Erythroblast (primary cell): ENCODE results near the gene TMEM259.

Experiments used
- DNase-seq, 2 experiments: peaks; one replicate each; lab custom pipeline; 2025; lab: John Stamatoyannopoulos, UW
- GATA1 ChIP-seq: IDR thresholded peaks from 2 replicates; pipeline ENCODE4 v1.6.1; 2011; ENCODE audit warnings: low read depth, mild to moderate bottlenecking, control low read depth, low read length, moderate library complexity
- POLR2A ChIP-seq: IDR thresholded peaks from 2 replicates; pipeline ENCODE4 v1.6.1; 2011; ENCODE audit warnings: mild to moderate bottlenecking, low read length

Gene TMEM259

GRCh38 chr19:1019980-1020867, 699 bp downstream of the TMEM259 start:
- TF ChIP-seq GATA1 (no peak), POLR2A (no peak)
- peak; percentile 59 to 61 for DNase-seq

- no peak for DNase-seq
- TF ChIP-seq GATA1: no peak
- TF ChIP-seq POLR2A: no peak
Measured at GRCh38 chr19:1019616-1019961, 1.3 kb downstream of the TMEM259 start.

DNA sequence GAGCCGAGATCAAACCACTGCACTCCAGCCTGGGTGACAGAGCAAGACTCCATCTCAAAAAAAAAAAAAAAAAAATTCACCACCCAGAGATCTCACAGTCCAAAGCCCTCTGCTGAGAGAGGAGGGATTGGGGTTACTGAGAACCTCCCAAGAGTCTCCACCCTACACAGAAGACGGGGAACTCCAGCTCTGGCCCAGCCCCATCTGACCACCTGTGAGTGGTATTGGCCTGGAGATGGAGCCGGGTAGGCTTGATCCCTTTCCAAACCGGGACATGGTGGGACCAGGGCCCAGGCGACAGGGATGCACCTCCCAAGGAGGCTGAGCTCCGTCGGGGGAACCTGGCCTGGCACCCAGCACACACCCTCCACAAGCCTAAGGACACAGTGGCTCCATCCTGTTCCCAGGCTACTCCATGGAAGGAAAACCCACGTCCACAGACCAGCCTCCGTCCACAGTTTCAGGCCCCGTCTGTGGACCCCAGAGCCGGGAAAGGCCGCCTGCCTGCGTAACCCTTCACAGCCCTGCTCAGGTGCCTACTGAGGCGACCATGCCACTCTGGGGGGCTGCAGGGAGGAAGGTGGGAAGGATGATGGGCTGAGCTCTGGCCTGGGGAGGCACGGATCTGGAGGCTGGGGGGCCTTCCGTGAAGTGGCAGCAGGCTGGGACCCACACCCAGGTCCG, 1.8 kb downstream of the TMEM259 start:
- TF ChIP-seq GATA1 (no peak), POLR2A (no peak)
- DNase-seq: no peak

GRCh38 chr19:1018393-1018792, 2.5 kb downstream of the TMEM259 start:
- TF ChIP-seq GATA1: no peak
- no peak for TF ChIP-seq POLR2A
- peak; percentile 65 to 79 for DNase-seq

DNA sequence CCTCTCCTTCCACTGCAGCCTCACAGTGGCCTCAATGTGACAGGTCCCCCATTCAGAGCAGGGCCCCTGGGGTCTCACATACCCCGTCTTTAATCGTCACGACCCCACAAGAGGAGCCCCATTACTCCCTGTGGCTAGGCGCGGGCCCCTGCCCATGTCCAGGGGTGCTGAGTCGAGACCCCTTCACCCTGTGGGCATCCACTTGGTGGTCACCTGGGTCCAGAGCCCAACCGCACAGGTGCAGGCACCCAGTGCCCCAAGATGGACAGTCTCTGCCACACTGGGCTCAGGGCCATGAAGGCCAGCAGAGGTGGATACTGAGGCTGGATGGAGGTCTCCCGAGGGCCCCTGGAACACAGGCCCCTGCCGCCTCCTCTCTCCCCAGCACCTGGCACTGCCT, 3.0 kb downstream of the TMEM259 start:
- TF ChIP-seq GATA1 (no peak), POLR2A (no peak)
- no peak for DNase-seq

- TF ChIP-seq POLR2A: no peak
- no peak for TF ChIP-seq GATA1
- no peak for DNase-seq
Measured at GRCh38 chr19:1017115-1017905, 3.6 kb downstream of the TMEM259 start.

DNA sequence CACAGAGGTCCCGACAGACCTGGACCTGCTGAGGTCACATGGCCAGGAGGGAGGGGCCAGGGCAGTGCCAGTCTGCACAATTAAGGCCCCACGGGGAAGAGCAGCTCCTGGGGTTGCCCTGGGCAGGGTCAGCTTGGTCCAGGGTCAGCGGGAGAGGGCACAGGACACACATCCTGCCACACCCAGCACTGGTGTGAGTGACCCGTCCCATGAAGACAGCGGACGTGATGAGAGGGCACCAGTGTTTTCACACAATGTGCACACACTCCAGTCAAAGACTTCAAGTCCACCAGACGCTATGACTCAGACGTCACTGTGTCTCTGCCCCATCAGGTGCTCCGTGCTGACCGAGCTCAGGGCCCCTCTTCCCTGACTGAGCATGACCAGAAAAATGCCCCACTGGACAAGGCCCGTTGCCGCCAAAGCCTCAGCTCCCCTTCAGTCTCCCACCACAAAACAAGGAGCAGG, 4.2 kb downstream of the TMEM259 start:
- TF ChIP-seq GATA1 (no peak), POLR2A (no peak)
- DNase-seq: no peak

DNA sequence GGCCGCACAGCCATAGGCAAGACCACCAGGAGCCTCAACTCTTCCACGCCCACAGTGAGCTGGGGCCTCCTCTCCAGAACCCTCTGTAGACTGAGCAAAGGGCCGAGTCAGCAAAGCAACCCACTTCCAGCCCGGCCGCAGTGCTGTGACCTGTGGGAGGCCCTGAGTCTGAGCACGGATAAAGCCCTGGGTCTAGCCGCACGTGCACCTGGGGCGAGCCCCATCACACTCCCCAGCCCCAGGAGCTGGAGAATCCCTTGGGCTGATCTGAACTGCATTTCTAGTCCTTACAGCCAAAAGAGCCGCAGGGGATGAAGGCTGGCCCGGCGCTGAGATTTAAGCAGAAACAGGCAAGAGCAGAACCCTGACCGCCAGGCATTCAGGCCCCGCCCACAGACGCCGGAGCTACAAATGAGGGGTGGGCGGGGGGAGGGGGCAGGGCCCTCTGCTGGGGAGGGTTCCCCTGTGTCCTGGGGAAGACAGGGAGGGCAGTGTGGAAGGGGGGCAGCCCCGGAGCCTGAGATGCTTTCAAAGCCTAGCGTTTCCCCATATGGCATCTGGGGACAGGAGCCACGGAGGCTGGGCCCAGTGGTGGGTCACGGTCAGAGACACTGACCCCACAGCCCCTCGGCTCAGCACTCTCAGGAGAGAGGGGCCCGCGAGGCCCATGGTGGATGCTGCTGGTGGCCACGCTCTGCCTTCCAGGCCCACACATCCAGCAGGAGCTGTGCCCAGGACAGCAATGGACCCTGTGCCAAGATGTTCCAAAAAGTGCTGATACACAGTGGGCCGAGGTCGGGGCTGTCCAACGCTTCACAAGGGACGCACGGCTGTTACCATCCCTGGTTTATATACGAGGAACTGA, 4.9 kb downstream of the TMEM259 start:
- TF ChIP-seq GATA1 (no peak), POLR2A (no peak)
- DNase-seq: no peak

DNA sequence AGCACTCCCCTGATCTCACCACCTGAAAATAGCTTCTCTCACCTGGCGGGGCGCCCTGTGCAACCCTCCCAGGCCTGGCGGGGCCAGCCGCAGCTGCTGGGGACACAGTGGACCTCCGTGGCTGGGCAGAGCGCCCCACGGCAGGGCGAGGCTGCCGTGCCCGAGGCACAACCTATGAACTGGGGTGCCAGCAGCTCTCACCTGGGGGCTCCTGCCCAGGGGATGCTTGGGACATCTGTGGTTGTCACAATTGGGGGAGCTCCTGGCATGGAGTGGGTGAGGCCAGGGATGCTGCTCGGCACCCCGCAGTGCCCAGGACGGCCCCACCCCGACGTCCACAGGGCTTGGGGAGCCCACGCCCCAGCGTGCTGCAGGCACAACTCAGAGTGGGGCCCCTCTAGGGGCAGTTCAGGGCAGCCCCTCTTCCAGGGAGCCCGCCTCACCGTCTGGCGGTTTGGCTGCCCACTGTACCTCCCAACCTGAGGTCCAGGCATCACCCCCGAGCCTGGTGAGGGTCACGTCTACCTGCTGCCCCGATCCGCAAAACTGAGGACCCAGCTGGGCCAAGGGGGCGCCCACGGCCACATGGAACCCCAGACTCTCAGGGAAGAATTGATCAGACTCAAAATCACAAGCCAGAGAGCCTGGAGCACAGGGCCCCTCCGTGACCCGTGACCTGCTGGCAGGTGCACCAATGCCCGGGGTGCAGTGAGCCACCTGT, 5.7 kb downstream of the TMEM259 start:
- no peak for TF ChIP-seq GATA1
- no peak for TF ChIP-seq POLR2A
- no peak for DNase-seq

GRCh38 chr19:1014161-1015060, 6.5 kb downstream of the TMEM259 start:
- no peak for DNase-seq
- TF ChIP-seq GATA1: no peak
- no peak for TF ChIP-seq POLR2A

DNA sequence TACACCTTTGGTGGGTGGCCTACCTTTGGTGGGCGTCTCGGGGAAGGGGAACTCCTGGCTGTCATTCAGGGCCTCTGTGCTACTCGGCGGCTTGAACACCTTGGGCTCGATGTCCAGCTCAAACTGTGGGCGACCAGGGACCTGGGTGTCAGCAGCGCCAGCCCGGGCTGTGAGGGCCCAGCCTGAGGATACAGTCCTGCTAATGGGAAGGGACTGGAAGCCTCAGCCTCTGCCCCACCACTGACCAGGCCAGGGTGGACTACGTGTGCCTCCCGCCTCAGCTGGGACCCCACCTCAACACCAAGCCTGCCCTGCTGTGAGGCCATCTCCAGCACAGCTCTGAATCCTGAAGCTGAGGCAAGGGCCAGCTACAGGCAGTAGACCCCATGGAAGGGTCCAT, 7.7 kb downstream of the TMEM259 start:
- DNase-seq: no peak
- TF ChIP-seq GATA1 (no peak), POLR2A (no peak)

DNA sequence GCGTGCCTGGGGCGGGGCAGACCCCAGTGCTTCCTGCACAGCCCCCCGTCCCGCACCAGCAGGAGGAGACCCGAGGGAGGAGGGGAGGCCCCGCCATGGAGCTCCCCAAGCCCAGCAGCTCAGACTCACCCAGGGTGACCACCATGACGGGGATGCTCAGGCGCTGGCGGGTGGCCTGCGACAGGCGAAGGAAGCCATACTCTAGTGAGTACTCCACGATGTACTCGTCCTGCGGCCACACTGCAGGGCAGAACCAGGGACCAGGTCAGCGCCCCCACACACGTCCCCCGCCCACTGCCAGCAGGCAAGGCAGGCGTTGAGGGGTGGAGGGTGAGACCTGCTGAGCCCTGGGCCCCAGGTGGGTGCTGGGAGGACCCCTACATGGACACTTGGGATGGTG, 8.6 kb downstream of the TMEM259 start:
- no peak for TF ChIP-seq GATA1
- no peak for TF ChIP-seq POLR2A
- no peak for DNase-seq
